ENCODE data around the gene ODF2.

The ODF2 gene

GRCh38 chr9:128424268-128424780 lies 31.5 kb upstream of the ODF2 start:
- DNase-seq (ENCODE audit: low spot score) (no peak), ATAC-seq (ENCODE audit: low read depth) (no peak)
- no peaks in the 10 kb centered on the region for H3K4me1 ChIP-seq (ENCODE audit: insufficient read depth, poor library complexity, severe bottlenecking)
- no peak for TF ChIP-seq CTCF (IDR thresholded peaks at IDR 0.05; ENCODE audit: poor library complexity, severe bottlenecking)
- no peak overlapping the region for H3K27ac ChIP-seq (ENCODE audit: poor library complexity, severe bottlenecking)
- H3K9me3 ChIP-seq (ENCODE audit: severe bottlenecking): no peaks in the 10 kb centered on the region
- H3K27me3 ChIP-seq (ENCODE audit: insufficient read depth, poor library complexity, severe bottlenecking): no peaks in the 10 kb centered on the region
- H3K4me3 ChIP-seq (ENCODE audit: severe bottlenecking): no peak overlapping the region
- H3K36me3 ChIP-seq (ENCODE audit: low read depth): no peaks in the 10 kb centered on the region

- Histone ChIP-seq H3K36me3 (ENCODE audit: low read depth) (no peaks in the 10 kb centered on the region), H3K4me1 (ENCODE audit: insufficient read depth, poor library complexity, severe bottlenecking) (no peaks in the 10 kb centered on the region), H3K27ac (ENCODE audit: poor library complexity, severe bottlenecking) (no peak overlapping the region), H3K4me3 (ENCODE audit: severe bottlenecking) (no peak overlapping the region), H3K27me3 (ENCODE audit: insufficient read depth, poor library complexity, severe bottlenecking) (no peaks in the 10 kb centered on the region), H3K9me3 (ENCODE audit: severe bottlenecking) (no peaks in the 10 kb centered on the region)
- DNase-seq (ENCODE audit: low spot score): no peak
- no peak for TF ChIP-seq CTCF (IDR thresholded peaks at IDR 0.05; ENCODE audit: poor library complexity, severe bottlenecking)
- peak; percentile 14; the same call in 1 of the 3 replicates for ATAC-seq (ENCODE audit: low read depth)
Measured at GRCh38 chr9:128428644-128429512, 26.9 kb upstream of the ODF2 start.

- Histone ChIP-seq H3K9me3 (ENCODE audit: severe bottlenecking) (no peaks in the 10 kb centered on the region), H3K4me1 (ENCODE audit: insufficient read depth, poor library complexity, severe bottlenecking) (no peaks in the 10 kb centered on the region), H3K36me3 (ENCODE audit: low read depth) (no peaks in the 10 kb centered on the region), H3K27me3 (ENCODE audit: insufficient read depth, poor library complexity, severe bottlenecking) (no peaks in the 10 kb centered on the region), H3K4me3 (ENCODE audit: severe bottlenecking) (no peak overlapping the region), H3K27ac (ENCODE audit: poor library complexity, severe bottlenecking) (no peak overlapping the region)
- TF ChIP-seq CTCF (IDR thresholded peaks at IDR 0.05; ENCODE audit: poor library complexity, severe bottlenecking): no peak
- no peak for ATAC-seq (ENCODE audit: low read depth)
- DNase-seq (ENCODE audit: low spot score): no peak
Measured at GRCh38 chr9:128429513-128430086, 26.2 kb upstream of the ODF2 start.

- TF ChIP-seq CTCF (IDR thresholded peaks at IDR 0.05; ENCODE audit: poor library complexity, severe bottlenecking): no peak
- ATAC-seq (ENCODE audit: low read depth): no peak
Measured at GRCh38 chr9:128431207-128431606, 24.6 kb upstream of the ODF2 start.

More at GRCh38 chr9:128431207-128431606, 24.6 kb upstream of the ODF2 start:
- DNase-seq (ENCODE audit: low spot score): no peak
- no peak overlapping the region for H3K27ac ChIP-seq (ENCODE audit: poor library complexity, severe bottlenecking)
- no peaks in the 10 kb centered on the region for H3K4me1 ChIP-seq (ENCODE audit: insufficient read depth, poor library complexity, severe bottlenecking)
- no peak overlapping the region for H3K4me3 ChIP-seq (ENCODE audit: severe bottlenecking)
- H3K9me3 ChIP-seq (ENCODE audit: severe bottlenecking): no peaks in the 10 kb centered on the region
- no peaks in the 10 kb centered on the region for H3K36me3 ChIP-seq (ENCODE audit: low read depth)
- no peaks in the 10 kb centered on the region for H3K27me3 ChIP-seq (ENCODE audit: insufficient read depth, poor library complexity, severe bottlenecking)

All from RWPE2 (cell line).